Neuron (in vitro differentiated cells): ENCODE results near the gene EXOC3L1.

Experiments
- H2AFZ ChIP-seq: one replicate; pipeline ENCODE4 v1.6.1; 2013; ENCODE audit warnings: low read depth, mild to moderate bottlenecking, inconsistent platforms, low read length, moderate library complexity
- H3K27me3 ChIP-seq: one replicate; pipeline ENCODE4 v1.6.1; 2013; ENCODE audit warnings: low read length; ENCODE audit not compliant: insufficient read depth
- H3K36me3 ChIP-seq: one replicate; pipeline ENCODE4 v1.6.1; 2013; ENCODE audit warnings: low read length; ENCODE audit not compliant: insufficient read depth
- H3K4me1 ChIP-seq: one replicate; pipeline ENCODE4 v1.6.1; 2013; ENCODE audit warnings: low read length; ENCODE audit not compliant: insufficient read depth
- H3K4me3 ChIP-seq: 2 replicates; pipeline ENCODE4 v1.5.1; 2013; ENCODE audit warnings: mild to moderate bottlenecking, low read length, moderate library complexity
- H3K9me3 ChIP-seq: one replicate; pipeline ENCODE4 v1.6.1; 2013; ENCODE audit warnings: low read length

Gene EXOC3L1

DNA sequence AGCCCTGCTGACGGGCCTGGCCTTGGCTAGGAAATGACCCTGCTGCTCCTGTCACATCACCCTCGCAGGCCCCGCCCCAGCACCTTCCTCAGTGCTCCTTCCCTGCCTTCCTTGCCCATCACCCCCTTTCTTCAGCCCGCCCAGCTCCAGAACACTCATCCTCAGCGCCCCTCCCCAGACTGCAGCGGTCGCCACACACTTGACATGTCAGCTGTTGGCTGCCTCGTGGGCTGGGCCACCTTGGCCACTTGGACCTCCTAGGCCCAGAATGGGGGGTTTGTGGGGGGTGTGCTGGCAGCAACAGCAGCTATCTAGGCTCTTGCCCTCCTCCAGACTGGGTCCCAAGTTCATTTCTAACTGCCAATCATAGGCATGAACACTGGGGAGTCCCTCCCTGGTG, 19.6 kb upstream of the EXOC3L1 start:
- Histone ChIP-seq H2AFZ (no peak overlapping the region), H3K9me3 (no peaks in the 10 kb centered on the region), H3K36me3 (peaks cover 14% of the 10 kb centered on the region), H3K4me3 (no peak overlapping the region), H3K4me1 (peaks cover 8% of the 10 kb centered on the region), H3K27me3 (no peaks in the 10 kb centered on the region)

DNA sequence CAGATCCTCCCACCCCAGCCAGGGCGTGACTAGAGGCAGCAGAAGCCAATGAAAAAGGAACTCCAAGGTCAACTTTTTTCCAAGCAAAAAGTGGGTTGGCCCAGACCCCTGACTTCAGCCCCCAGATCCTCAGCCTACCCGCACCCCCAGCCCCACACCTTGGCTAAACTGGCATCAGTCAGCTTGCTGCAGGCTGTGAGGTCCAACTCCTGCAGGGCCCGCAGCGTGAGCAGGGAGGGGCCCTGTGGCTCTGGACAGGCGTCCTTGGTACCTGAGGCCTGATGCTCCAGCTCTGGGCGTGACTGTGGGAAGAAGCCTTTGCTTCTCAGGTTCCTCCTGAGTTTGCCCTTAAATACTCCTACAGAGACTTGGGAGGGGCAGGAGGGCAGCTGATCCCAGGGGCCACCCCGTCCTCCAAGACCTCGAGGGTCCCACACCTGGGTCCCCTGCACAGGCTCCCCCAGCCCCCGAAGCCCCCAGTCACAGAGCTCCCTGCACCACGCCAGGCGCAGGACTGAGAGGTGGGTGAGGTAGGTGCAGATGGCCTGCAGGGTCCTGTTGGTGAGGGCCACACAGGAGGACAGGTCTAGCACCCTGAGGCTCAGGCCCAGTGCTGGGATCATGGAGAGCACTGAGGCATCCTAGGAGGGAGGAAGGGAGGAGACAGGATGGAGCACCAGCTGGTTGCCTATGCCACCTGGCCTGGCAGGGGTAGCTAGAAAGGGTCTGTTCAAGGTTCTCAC, 18.4 kb upstream of the EXOC3L1 start:
- no peak overlapping the region for H3K4me3 ChIP-seq
- peaks cover 8% of the 10 kb centered on the region for H3K4me1 ChIP-seq
- H2AFZ ChIP-seq = no peak overlapping the region
- H3K9me3 ChIP-seq = no peaks in the 10 kb centered on the region
- H3K27me3 ChIP-seq = no peaks in the 10 kb centered on the region
- H3K36me3 ChIP-seq = peaks cover 22% of the 10 kb centered on the region

DNA sequence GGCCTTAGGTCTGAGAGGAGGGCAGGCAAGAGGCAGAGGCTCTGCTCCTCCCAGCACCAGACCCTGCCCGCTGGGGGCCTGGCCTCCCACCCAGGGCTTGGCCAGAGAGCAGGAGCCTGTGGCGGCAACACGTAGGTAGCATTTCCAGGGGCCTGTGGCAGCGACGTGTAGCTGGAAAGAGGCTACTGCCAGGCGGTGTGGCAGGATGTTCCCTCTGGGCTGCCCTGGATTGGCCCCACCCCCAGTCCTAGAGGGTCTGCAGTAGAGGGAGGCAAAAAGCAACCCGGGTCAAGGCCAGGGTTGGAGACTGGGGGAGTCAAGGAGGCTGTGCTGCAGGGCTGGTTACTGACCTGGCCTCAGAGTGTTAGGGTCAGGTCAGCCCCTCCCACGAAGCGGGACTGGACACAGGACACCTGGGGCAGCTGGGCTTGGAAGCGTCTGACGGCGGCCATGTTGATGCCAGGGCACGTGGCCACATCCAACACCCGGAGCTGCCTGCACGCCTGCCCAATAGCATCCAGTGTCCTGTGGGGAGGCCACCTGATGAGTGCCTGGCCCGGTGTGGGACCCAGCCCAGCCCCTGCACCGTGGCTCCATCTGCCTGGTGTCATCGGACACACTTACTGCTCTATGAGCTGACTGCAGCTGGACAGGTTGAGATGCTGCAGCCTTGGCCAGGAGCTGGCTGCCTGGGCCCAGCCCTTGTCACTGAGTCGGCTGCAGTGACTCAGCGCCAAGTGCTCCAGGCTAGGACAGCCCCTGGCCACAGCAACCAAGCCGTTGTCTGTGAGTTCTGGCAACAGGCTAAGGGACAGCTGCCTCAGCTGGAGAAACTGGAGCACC, 17.5 kb upstream of the EXOC3L1 start:
- Histone ChIP-seq H3K36me3 (peaks cover 30% of the 10 kb centered on the region), H2AFZ (no peak overlapping the region), H3K9me3 (no peaks in the 10 kb centered on the region), H3K4me3 (no peak overlapping the region), H3K27me3 (no peaks in the 10 kb centered on the region), H3K4me1 (peaks cover 8% of the 10 kb centered on the region)

- peaks cover 30% of the 10 kb centered on the region for H3K36me3 ChIP-seq
- peaks cover 8% of the 10 kb centered on the region for H3K4me1 ChIP-seq
- no peak overlapping the region for H3K4me3 ChIP-seq
- no peak overlapping the region for H2AFZ ChIP-seq
- H3K27me3 ChIP-seq = no peaks in the 10 kb centered on the region
- H3K9me3 ChIP-seq = no peaks in the 10 kb centered on the region
These were observed 16.9 kb upstream of the EXOC3L1 start for GRCh38 chr16:67206838-67207248.

DNA sequence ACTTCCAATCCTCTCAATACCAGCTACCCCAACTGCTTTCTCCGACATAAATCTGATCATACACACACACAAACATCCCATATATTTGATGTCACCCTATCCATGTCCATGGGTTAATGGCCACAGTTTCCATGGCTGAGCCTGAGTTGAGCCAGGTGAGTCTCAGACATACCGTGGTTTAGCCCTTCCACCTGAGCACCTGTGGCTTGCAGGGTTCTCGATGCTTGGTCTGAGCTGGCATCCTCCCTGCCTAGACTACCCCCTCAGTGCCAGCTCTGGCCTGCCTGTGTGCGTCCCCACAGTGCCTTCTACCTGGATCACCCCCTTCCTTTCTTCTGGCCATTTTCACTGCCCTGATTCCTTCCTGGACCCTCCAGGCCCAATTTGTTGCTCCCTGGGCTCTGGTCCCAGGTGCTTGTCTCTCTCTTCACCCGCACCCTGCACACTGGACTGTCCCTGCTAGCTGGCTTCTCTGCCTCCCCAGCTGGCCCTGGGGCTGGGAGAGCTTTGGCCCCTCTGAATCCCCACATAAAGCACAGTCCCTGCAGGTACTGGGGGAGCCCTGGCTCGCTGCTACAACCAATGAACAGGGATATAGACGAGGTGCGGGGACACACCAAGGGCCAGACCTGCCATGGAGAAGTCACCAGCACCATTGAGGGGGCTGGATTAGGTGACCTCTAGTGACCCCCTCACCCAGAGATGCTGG, 16.3 kb upstream of the EXOC3L1 start:
- no peaks in the 10 kb centered on the region for H3K27me3 ChIP-seq
- H3K4me3 ChIP-seq = no peak overlapping the region
- no peak overlapping the region for H2AFZ ChIP-seq
- H3K4me1 ChIP-seq = peaks cover 8% of the 10 kb centered on the region
- peaks cover 32% of the 10 kb centered on the region for H3K36me3 ChIP-seq
- H3K9me3 ChIP-seq = no peaks in the 10 kb centered on the region

GRCh38 chr16:67204076-67204475, 14.1 kb upstream of the EXOC3L1 start:
- Histone ChIP-seq H3K4me1 (peaks cover 8% of the 10 kb centered on the region), H3K4me3 (no peak overlapping the region), H3K9me3 (no peaks in the 10 kb centered on the region), H3K36me3 (peaks cover 36% of the 10 kb centered on the region), H3K27me3 (no peaks in the 10 kb centered on the region), H2AFZ (no peak overlapping the region)

- H3K4me3 ChIP-seq = no peak overlapping the region
- peaks cover 46% of the 10 kb centered on the region for H3K36me3 ChIP-seq
- H3K9me3 ChIP-seq = no peaks in the 10 kb centered on the region
- H3K4me1 ChIP-seq = peaks cover 8% of the 10 kb centered on the region
- no peaks in the 10 kb centered on the region for H3K27me3 ChIP-seq
- H2AFZ ChIP-seq = no peak overlapping the region
These were observed 13.1 kb upstream of the EXOC3L1 start for GRCh38 chr16:67202956-67203493.

DNA sequence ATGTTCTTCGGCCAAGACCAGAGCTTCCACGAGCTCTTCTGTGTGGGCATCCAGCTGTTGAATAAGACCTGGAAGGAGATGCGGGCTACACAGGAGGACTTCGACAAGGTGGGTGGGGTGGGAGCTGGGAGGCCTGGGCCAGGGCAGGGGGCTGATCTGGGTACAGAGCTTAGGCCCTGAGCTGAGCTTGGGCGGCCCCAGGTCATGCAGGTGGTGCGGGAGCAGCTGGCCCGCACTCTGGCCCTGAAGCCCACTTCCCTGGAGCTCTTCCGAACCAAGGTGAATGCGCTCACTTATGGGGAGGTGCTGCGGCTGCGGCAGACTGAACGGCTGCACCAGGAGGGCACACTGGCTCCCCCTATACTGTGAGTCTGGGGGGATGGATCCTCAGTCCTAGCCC, 12.5 kb upstream of the EXOC3L1 start:
- peaks cover 8% of the 10 kb centered on the region for H3K4me1 ChIP-seq
- no peak overlapping the region for H3K4me3 ChIP-seq
- no peak overlapping the region for H2AFZ ChIP-seq
- peaks cover 49% of the 10 kb centered on the region for H3K36me3 ChIP-seq
- H3K27me3 ChIP-seq = no peaks in the 10 kb centered on the region
- no peaks in the 10 kb centered on the region for H3K9me3 ChIP-seq

- H3K9me3 ChIP-seq = no peaks in the 10 kb centered on the region
- H3K27me3 ChIP-seq = no peaks in the 10 kb centered on the region
- no peak overlapping the region for H2AFZ ChIP-seq
- H3K4me3 ChIP-seq = no peak overlapping the region
- peaks cover 1% of the 10 kb centered on the region for H3K4me1 ChIP-seq
- peaks cover 56% of the 10 kb centered on the region for H3K36me3 ChIP-seq
These were observed 11.7 kb upstream of the EXOC3L1 start for GRCh38 chr16:67201411-67202345.

GRCh38 chr16:67200491-67200890, 10.6 kb upstream of the EXOC3L1 start:
- Histone ChIP-seq H3K36me3 (peaks cover 67% of the 10 kb centered on the region), H3K4me3 (no peak overlapping the region), H3K27me3 (no peaks in the 10 kb centered on the region), H3K4me1 (no peaks in the 10 kb centered on the region), H3K9me3 (no peaks in the 10 kb centered on the region), H2AFZ (no peak overlapping the region)

GRCh38 chr16:67199808-67200198, 9.9 kb upstream of the EXOC3L1 start:
- H3K27me3 ChIP-seq = no peaks in the 10 kb centered on the region
- no peak overlapping the region for H2AFZ ChIP-seq
- peaks cover 74% of the 10 kb centered on the region for H3K36me3 ChIP-seq
- no peaks in the 10 kb centered on the region for H3K9me3 ChIP-seq
- no peaks in the 10 kb centered on the region for H3K4me1 ChIP-seq
- no peak overlapping the region for H3K4me3 ChIP-seq
